ENCODE measurements around the gene IDE. TPM values are rescaled to one million over a fixed set of nuclear protein-coding genes. Genes with fewer than 3 reads are reported as not detected.

Gene IDE
- total and polyA plus RNA-seq, 10 of the 15 experiments (the other 5 are each of a cell fraction or from before 2014, with no cell fraction given), result 11.6 to 54.5 (median 33.6) TPM

- TF ChIP-seq STAT3 (IDR thresholded peaks at IDR 0.05; ENCODE audit: low read depth, low read length), result no peak
- TF ChIP-seq NRF1 (conservative IDR thresholded peaks at IDR 0.05; ENCODE audit: low read depth, low read length), result peak; percentile 22; the same call in 1 of the 2 replicates
- TF ChIP-seq ZNF687 (IDR thresholded peaks at IDR 0.05), result peak; percentile 37; the same call in 1 of the 2 replicates
- peak; percentile 97 for TF ChIP-seq PML (IDR thresholded peaks at IDR 0.05; ENCODE audit: low read length)
- no peak for TF ChIP-seq SUZ12 (IDR thresholded peaks at IDR 0.05; ENCODE audit: unreplicated experiment)
- TF ChIP-seq NFYA (IDR thresholded peaks at IDR 0.05; ENCODE audit: borderline replicate concordance, low read depth, low read length), result no peak
- TF ChIP-seq NR2C1 (IDR thresholded peaks at IDR 0.05), result no peak
- TF ChIP-seq HDAC2 (IDR thresholded peaks at IDR 0.05), result peak; percentile 82; the same call in 1 of the 2 replicates
- no peak for TF ChIP-seq PKNOX1 (IDR thresholded peaks at IDR 0.05)
- no peak for TF ChIP-seq JUNB (IDR thresholded peaks at IDR 0.05)
- TF ChIP-seq REST (IDR thresholded peaks at IDR 0.05; ENCODE audit: low read depth, low read length), result no peak
- no peak for TF ChIP-seq SPI1 (IDR thresholded peaks at IDR 0.05; ENCODE audit: borderline replicate concordance, insufficient read depth, low read depth, low read length)
- TF ChIP-seq IRF4 (IDR thresholded peaks at IDR 0.05; ENCODE audit: low read depth, low read length), result no peak
- peak; percentile 81 for TF ChIP-seq TAF1 (IDR thresholded peaks at IDR 0.05; ENCODE audit: borderline replicate concordance, low read depth, low read length)
- TF ChIP-seq MEF2B (IDR thresholded peaks at IDR 0.05; ENCODE audit: partially characterized antibody, poor library complexity, severe bottlenecking), result no peak
- TF ChIP-seq SIN3A (IDR thresholded peaks at IDR 0.05; ENCODE audit: low read depth, low read length), result peak; percentile 99
- TF ChIP-seq IKZF1 (conservative IDR thresholded peaks at IDR 0.05), result peak; percentile 63
- no peak for TF ChIP-seq BMI1 (IDR thresholded peaks at IDR 0.05; ENCODE audit: borderline replicate concordance)
- peak; percentile 40; the same call in 1 of the 2 replicates for TF ChIP-seq ELK1 (IDR thresholded peaks at IDR 0.05; ENCODE audit: low read depth, low read length)
- no peak for TF ChIP-seq MTA2 (IDR thresholded peaks at IDR 0.05; ENCODE audit: low read depth)
Measured at GRCh38 chr10:92592761-92593618, 19.1 kb upstream of the IDE start, which contains the start of gene KIF11 (continued).

Data from GM12878 (cell line).